Right lobe of liver (tissue), 6 donors: ENCODE results near the gene PTS. TPM values are rescaled to one million over a fixed set of nuclear protein-coding genes. Genes with fewer than 3 reads are reported as not detected.
"Not testable (repeated sequence)": the region's sequence is repeated elsewhere in the genome, so short reads cannot be mapped to it uniquely, and the experiment has no call there.

Experiments
- ATAC-seq, 4 donors: fragments of 200-7000 bp; cut with Tn5 transposase; one replicate each; pipeline ENCODE4 v1.9.1; 2020; ENCODE audit warnings: mild to moderate bottlenecking in 4 of 4, moderate library complexity in 4 of 4
- DNase-seq, 3 donors: peaks; one replicate each; pipeline ENCODE4 v3.0.0-alpha.2; 2020
- H3K27ac ChIP-seq, 3 donors: fragments of 200-600 bp; one replicate each; pipeline ENCODE4 v1.8.0; 2022
- H3K27me3 ChIP-seq, 2 donors: fragments of 200-600 bp; one replicate each; pipeline ENCODE4 v1.8.0; 2022
- H3K36me3 ChIP-seq, 4 donors: fragments of 200-600 bp; sonication (generic) in 1 of 4; one replicate each; pipeline versions ENCODE4 v1.5.1 to v1.8.0; 2017 to 2022; ENCODE audit warnings: control low read depth in 1 of 4
- H3K4me1 ChIP-seq, 4 donors: fragments of 200-600 bp; sonication (generic) in 1 of 4; one replicate each; pipeline versions ENCODE4 v1.5.1 to v1.8.0; 2017 to 2022; ENCODE audit warnings: control low read depth in 1 of 4
- H3K4me3 ChIP-seq, 3 donors: fragments of 200-600 bp; one replicate each; pipeline ENCODE4 v1.8.0; 2022
- H3K9me3 ChIP-seq, 4 donors: fragments of 200-600 bp; sonication (generic) in 1 of 4; one replicate each; pipeline versions ENCODE4 v1.5.1 to v1.8.0; 2017 to 2022; ENCODE audit warnings: control low read depth in 1 of 4
- CTCF ChIP-seq, 4 donors: fragments of 200-600 bp in 3 of 4; fragments of 450-650 bp in 1 of 4; IDR thresholded peaks; one replicate each; pipeline versions ENCODE4 v1.5.1 to v1.8.0; 2016 to 2022; ENCODE audit warnings: antibody characterized with exemption in 4 of 4, mild to moderate bottlenecking in 2 of 4
- POLR2A ChIP-seq: fragments of 450-650 bp; IDR thresholded peaks from one replicate; pipeline ENCODE4 v1.6.1; 2017; ENCODE audit warnings: antibody characterized with exemption, mild to moderate bottlenecking
- WGBS: methylation state at CpG from one replicate; pipeline ENCODE4 v1.1.6; 2018; ENCODE audit warnings: low coverage, low lambda C conversion rate; ENCODE audit not compliant: insufficient coverage; ENCODE audit errors: missing lambda C conversion rate; 5-methylcytosine and 5-hydroxymethylcytosine counted together
- intact Hi-C, 2 donors: fragments of 100-400 bp; cut with DNase I; formaldehyde crosslinking; loops; one replicate each; pipeline versions ENCODE4 v1.11.2 to v1.14.1; 2022
- total RNA-seq, 6 experiments: library from RNA; depleted of rRNA in 2 of 6; stranded (reverse); fragments of >200 nt in 2 of 6; fragmentation: NEBNext Ultra II Directional in 3 of 6; extraction: Animal tissue kit (Norgen Biotek cat#: 25700) in 3 of 6; gene quantifications; one replicate each; pipeline versions ENCODE4 v1.1.0 to v1.2.4, GENCODE V29; 2016 to 2023
- donor health status: DM: no; HTN: yes; CAD: no.
- donor health status: DM: no; HTN: no; CAD: no.
- donor health status: DM: no; HTN: no; CAD: no.
- donor health status: DM: no; HTN: yes; CAD: no.
- donor health status: DM: no; HTN: yes; CAD: no.

The PTS gene
- total RNA-seq, 6 experiments from 2014 or later: 37.8 to 66.9 (median 55.4) TPM

- no peaks in the 10 kb centered on the region for H3K27me3 ChIP-seq
- H3K4me3 ChIP-seq: no peak overlapping the region
- WGBS: 15% methylated on average over 2 of the region's 2 CpGs
- TF ChIP-seq POLR2A (no peak), CTCF (IDR thresholded peaks at IDR 0.05) (no peak)
- H3K27ac ChIP-seq: no peak overlapping the region
- H3K9me3 ChIP-seq: no peaks in the 10 kb centered on the region
- intact Hi-C loops: no loop called here
- H3K4me1 ChIP-seq: peaks cover 0 to 26% (median 0%) of the 10 kb centered on the region in 4 donors
- H3K36me3 ChIP-seq: peaks cover 0 to 22% (median 0%) of the 10 kb centered on the region in 4 donors
- DNase-seq: no peak
- no peak for ATAC-seq
These were observed 30.3 kb upstream of the PTS start for GRCh38 chr11:112195951-112196351.

- intact Hi-C loops: no loop called here
- TF ChIP-seq POLR2A: no peak
- TF ChIP-seq CTCF (IDR thresholded peaks at IDR 0.05): no peak
- no peak overlapping the region for H3K4me3 ChIP-seq
These were observed 29.6 kb upstream of the PTS start for GRCh38 chr11:112196519-112197087.

GRCh38 chr11:112199101-112199500, 27.1 kb upstream of the PTS start:
- intact Hi-C loops, H3K27ac ChIP-seq: not testable (repeated sequence)
- WGBS: 76% methylated on average over 4 of the region's 4 CpGs

More at GRCh38 chr11:112196519-112197087, 29.6 kb upstream of the PTS start:
- Histone ChIP-seq H3K9me3 (no peaks in the 10 kb centered on the region), H3K36me3 (peaks cover 0 to 27% (median 1%) of the 10 kb centered on the region in 4 donors), H3K4me1 (peaks cover 0 to 26% (median 0%) of the 10 kb centered on the region in 4 donors), H3K27ac (no peak overlapping the region), H3K27me3 (no peaks in the 10 kb centered on the region)
- DNase-seq: no peak
- ATAC-seq: no peak
- 71% methylated on average over 2 of the region's 2 CpGs for whole genome bisulfite sequencing

GRCh38 chr11:112200252-112200651, 26.0 kb upstream of the PTS start:
- WGBS: 23% methylated on average over 2 of the region's 2 CpGs
- TF ChIP-seq CTCF (IDR thresholded peaks at IDR 0.05) (no peak), POLR2A (no peak)
- H3K27me3 ChIP-seq: no peaks in the 10 kb centered on the region
- intact Hi-C loops: no loop called here
- peaks cover 0 to 8% (median 0%) of the 10 kb centered on the region in 4 donors for H3K4me1 ChIP-seq
- ATAC-seq (no peak), DNase-seq (no peak)
- H3K4me3 ChIP-seq: no peak overlapping the region
- no peak overlapping the region for H3K27ac ChIP-seq
- no peaks in the 10 kb centered on the region for H3K9me3 ChIP-seq
- peaks cover 0 to 29% (median 5%) of the 10 kb centered on the region in 4 donors for H3K36me3 ChIP-seq

More at GRCh38 chr11:112199101-112199500, 27.1 kb upstream of the PTS start:
- Histone ChIP-seq H3K36me3 (peaks cover 0 to 35% (median 5%) of the 10 kb centered on the region in 4 donors), H3K4me1 (peaks cover 0 to 17% (median 0%) of the 10 kb centered on the region in 4 donors)
- not testable (repeated sequence) for H3K4me3 ChIP-seq, H3K27me3 ChIP-seq, ATAC-seq, DNase-seq, H3K9me3 ChIP-seq

- Histone ChIP-seq H3K27me3 (no peaks in the 10 kb centered on the region), H3K36me3 (peaks cover 0 to 33% (median 5%) of the 10 kb centered on the region in 4 donors), H3K9me3 (no peaks in the 10 kb centered on the region), H3K27ac (no peak overlapping the region), H3K4me3 (no peak overlapping the region), H3K4me1 (peaks cover 0 to 17% (median 2%) of the 10 kb centered on the region in 4 donors)
- intact Hi-C loops: no loop called here
- 96% methylated on average over 12 of the region's 23 CpGs for WGBS
- no peak for ATAC-seq
- TF ChIP-seq POLR2A (no peak), CTCF (IDR thresholded peaks at IDR 0.05) (no peak)
- DNase-seq: peak in 1 of 3 donors; percentile 55
These were observed 20.2 kb upstream of the PTS start for GRCh38 chr11:112206071-112206470.
